Endothelial cell of umbilical vein (primary cell): Measurements from ENCODE around the gene DCLK1. TPM values are rescaled to one million over a fixed set of nuclear protein-coding genes. Genes with fewer than 3 reads are reported as not detected.

ENCODE experiments used
- BruUV-seq: library from RNA; stranded (reverse); fragments of 400-500 nt; replicated peaks from 2 replicates; lab custom pipeline; 2021; lab: Mats Ljungman, UMichigan
- CTCF ChIA-PET: fragments of 300-600, 350-600 bp; sonication (Branson Sonifier 250); formaldehyde crosslinking; loops from one replicate; lab custom pipeline; 2021; ENCODE audit warnings: antibody characterized with exemption, inconsistent platforms; lab: Charles Lee
- POLR2A ChIA-PET: fragments of 300-600, 350-600 bp; sonication (Branson Sonifier 250); formaldehyde crosslinking; loops from one replicate; lab custom pipeline; 2021; ENCODE audit warnings: antibody characterized with exemption, inconsistent platforms; lab: Charles Lee
- DNase-seq: peaks from one replicate; pipeline ENCODE4 v3.0.0-alpha.2; 2011; ENCODE audit warnings: low read depth, low spot score
- FAIRE-seq: peaks from 2 replicates; lab custom pipeline; 2011; peaks lifted over from hg19 to GRCh38; lab: Jason Lieb, UNC
- H2AFZ ChIP-seq: 2 replicates; pipeline ENCODE4 v1.6.0; 2012; ENCODE audit warnings: low read depth, low read length, control low read depth, inconsistent platforms
- H3K27ac ChIP-seq: 2 replicates; pipeline ENCODE4 v1.5.1; 2011; ENCODE audit warnings: low read depth, mild to moderate bottlenecking, control low read depth, low read length, moderate library complexity; ENCODE audit not compliant: insufficient read depth
- H3K27me3 ChIP-seq, 2 experiments: 2 replicates each; pipeline versions ENCODE4 v1.6.0 to v1.6.1; 2011; ENCODE audit warnings: low read length in 2 of 2, mixed read lengths in 1 of 2; ENCODE audit not compliant: control insufficient read depth in 2 of 2, insufficient read depth in 2 of 2
- H3K36me3 ChIP-seq, 2 experiments: 2 replicates in 1 of 2; 3 replicates in 1 of 2; pipeline ENCODE4 v1.5.1; 2011; ENCODE audit warnings: low read length in 2 of 2, mild to moderate bottlenecking in 1 of 2, moderate library complexity in 1 of 2; ENCODE audit not compliant: control insufficient read depth in 2 of 2, insufficient read depth in 2 of 2; ENCODE audit errors: extremely low read depth in 1 of 2
- H3K4me1 ChIP-seq: 3 replicates; pipeline ENCODE4 v1.5.1; 2011; ENCODE audit warnings: mild to moderate bottlenecking, low read length; ENCODE audit not compliant: control insufficient read depth, insufficient read depth; ENCODE audit errors: extremely low read depth
- H3K4me2 ChIP-seq: 2 replicates; pipeline ENCODE4 v1.6.1; 2011; ENCODE audit warnings: low read length, control low read depth, mixed read lengths; ENCODE audit not compliant: insufficient read depth
- H3K4me3 ChIP-seq, 3 experiments: fragments of 200-600 bp in 1 of 3; sonication (generic), shearing (Covaris generic) in 1 of 3; replicated peaks in 1 of 3; 2 replicates each; pipeline ENCODE4 v1.5.1; 2011 to 2016; ENCODE audit warnings: control low read depth in 3 of 3, low read length in 3 of 3, mild to moderate bottlenecking in 2 of 3, inconsistent platforms in 1 of 3, low read depth in 1 of 3, moderate library complexity in 1 of 3; ENCODE audit not compliant: insufficient read depth in 1 of 3
- H3K79me2 ChIP-seq: 2 replicates; pipeline ENCODE4 v1.6.0; 2012; ENCODE audit warnings: low read length, inconsistent platforms; ENCODE audit not compliant: control insufficient read depth, insufficient read depth
- H3K9ac ChIP-seq: replicated peaks from 2 replicates; pipeline ENCODE3; 2011; ENCODE audit warnings: low read length, control low read depth; ENCODE audit not compliant: insufficient read depth; ENCODE audit errors: extremely low read depth
- H3K9me1 ChIP-seq: replicated peaks from 3 replicates; pipeline ENCODE4 v1.6.0; 2011; ENCODE audit warnings: mild to moderate bottlenecking, low read length; ENCODE audit not compliant: control insufficient read depth, insufficient read depth; ENCODE audit errors: extremely low read depth
- H3K9me3 ChIP-seq: replicated peaks from 2 replicates; pipeline ENCODE4 v1.5.1; 2012; ENCODE audit warnings: low read length, inconsistent platforms; ENCODE audit not compliant: control insufficient read depth, insufficient read depth
- H4K20me1 ChIP-seq: replicated peaks from 2 replicates; pipeline ENCODE3; 2011; ENCODE audit warnings: mild to moderate bottlenecking, low read length; ENCODE audit not compliant: control insufficient read depth, insufficient read depth; ENCODE audit errors: extremely low read depth
- CTCF ChIP-seq, 2 donors: IDR thresholded peaks; 1 replicate in 1 of 2; 2 replicates in 1 of 2; pipeline ENCODE4 v1.5.1; 2011; ENCODE audit warnings: low read length in 2 of 2, mild to moderate bottlenecking in 2 of 2, moderate library complexity in 2 of 2, control low read depth in 1 of 2, inconsistent platforms in 1 of 2, low read depth in 1 of 2; ENCODE audit not compliant: insufficient read depth in 1 of 2; ENCODE audit errors: extremely low read depth in 1 of 2
- EZH2 ChIP-seq: IDR thresholded peaks from 2 replicates; pipeline ENCODE4 v1.6.1; 2012; ENCODE audit warnings: borderline replicate concordance, low read depth, mild to moderate bottlenecking, moderate library complexity, low read length, inconsistent platforms; ENCODE audit not compliant: severe bottlenecking
- FOS ChIP-seq: IDR thresholded peaks from 2 replicates; pipeline ENCODE4 v1.6.1; 2011; ENCODE audit warnings: mild to moderate bottlenecking, low read length, moderate library complexity, borderline replicate concordance; ENCODE audit not compliant: insufficient read depth
- GATA2 ChIP-seq: IDR thresholded peaks from 2 replicates; pipeline ENCODE4 v1.7.0; 2011; ENCODE audit warnings: low read depth, mild to moderate bottlenecking, moderate library complexity, mixed read lengths, low read length; ENCODE audit not compliant: insufficient read length, insufficient read depth
- JUN ChIP-seq: IDR thresholded peaks from 2 replicates; pipeline ENCODE4 v1.6.1; 2011; ENCODE audit warnings: borderline replicate concordance, low read depth; ENCODE audit not compliant: insufficient read length, insufficient read depth
- MYC ChIP-seq: IDR thresholded peaks from one replicate; pipeline ENCODE4 v1.6.1; 2011; ENCODE audit warnings: mild to moderate bottlenecking, low read depth, low read length
- POLR2A ChIP-seq: IDR thresholded peaks from 2 replicates; pipeline ENCODE4 v1.6.1; 2012; ENCODE audit warnings: low read depth, mild to moderate bottlenecking, control low read depth, low read length
- POLR2AphosphoS5 ChIP-seq: IDR thresholded peaks from 2 replicates; pipeline ENCODE4 v1.6.1; 2012; ENCODE audit warnings: low read depth, mild to moderate bottlenecking, control low read depth, low read length, moderate library complexity; ENCODE audit not compliant: insufficient read depth
- dilution Hi-C: fragments of 300-500 bp; cut with MboI; formaldehyde crosslinking; loops from one replicate; pipeline ENCODE4 v1.15.0; 2019; ENCODE audit warnings: low sequenced_read_pairs; ENCODE audit not compliant: extremely low pct_ligation_motif_present
- intact Hi-C: fragments of 100-400 bp; cut with micrococcal nuclease; formaldehyde crosslinking; loops from one replicate; pipeline ENCODE4 v1.10.0; 2022
- polyA plus RNA-seq, 4 experiments: library from polyadenylated mRNA; depleted of rRNA in 3 of 4; stranded (reverse) in 3 of 4; unstranded in 1 of 4; fragments of >200 nt; gene quantifications; 2 replicates each; pipeline versions ENCODE4 v1.2.1 to v1.2.3, GENCODE V29; 2011 to 2012; ENCODE audit warnings: missing spikeins in 1 of 4
- total RNA-seq: library from RNA; stranded (reverse); gene quantifications from 2 replicates; pipeline ENCODE4 v1.2.3, GENCODE V29; 2021
- TF ChIP-seq, protein P1 (sequence below): IDR thresholded peaks from 2 replicates; pipeline ENCODE4 v1.6.1; 2011; ENCODE audit not compliant: insufficient read depth, insufficient read length

Gene DCLK1
- total and polyA plus RNA-seq, 2 donors (not counting 3 experiments of a cell fraction or from before 2014, with no cell fraction given): 0.28 to 3.9 TPM

DNA sequence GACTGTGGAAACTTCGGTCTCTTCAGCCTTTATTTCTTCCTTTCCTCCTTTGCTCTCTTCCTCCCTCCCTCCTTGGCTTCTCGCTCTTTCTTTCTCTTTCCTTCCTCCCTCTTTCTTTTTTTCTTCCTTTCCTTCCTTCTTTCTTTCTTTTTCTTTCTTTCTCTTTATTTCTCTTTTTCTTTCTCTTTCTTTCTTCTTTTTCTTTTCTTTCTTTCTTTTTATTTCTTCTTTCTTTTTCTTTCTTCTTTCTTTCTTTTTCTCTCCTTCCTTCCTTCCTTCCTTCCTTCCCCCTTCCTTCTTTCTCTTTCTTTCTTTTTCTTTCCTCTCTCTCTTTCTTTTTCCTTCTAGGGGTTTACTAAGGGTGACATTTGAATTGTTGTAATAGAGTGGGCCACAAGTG is 364.5 kb downstream of the DCLK1 start:
- CTCF ChIA-PET: interaction anchor here (2.4 kb wide), 1 partner anchor 22 kb away, joined by 12 read pairs; no protein-coding TSS in a partner anchor
- intact Hi-C loops (no loop called here), dilution Hi-C loops (no loop called here)
- Histone ChIP-seq H3K4me2 (no peak overlapping the region), H3K9ac (no peak overlapping the region), H3K79me2 (no peaks in the 10 kb centered on the region), H3K36me3 (no peaks in the 10 kb centered on the region), H3K9me3 (no peaks in the 10 kb centered on the region), H3K9me1 (no peaks in the 10 kb centered on the region), H3K27ac (no peak overlapping the region), H4K20me1 (no peaks in the 10 kb centered on the region), H3K27me3 (no peaks in the 10 kb centered on the region), H2AFZ (no peak overlapping the region), H3K4me3 (no peak overlapping the region), H3K4me1 (no peaks in the 10 kb centered on the region)
- FAIRE-seq (no peak), DNase-seq (no peak)
- TF ChIP-seq MYC: no peak
- TF ChIP-seq FOS: no peak
- no peak for TF ChIP-seq GATA2
- no peak for TF ChIP-seq POLR2A
- TF ChIP-seq CTCF (IDR thresholded peaks at IDR 0.05; ENCODE audit: extremely low read depth in 1 of 2, insufficient read depth in 1 of 2, low read depth in 1 of 2, low read length in 2 of 2): no peak
- BruUV-seq: no TSS peak
- POLR2A ChIA-PET: no interaction called here

DNA sequence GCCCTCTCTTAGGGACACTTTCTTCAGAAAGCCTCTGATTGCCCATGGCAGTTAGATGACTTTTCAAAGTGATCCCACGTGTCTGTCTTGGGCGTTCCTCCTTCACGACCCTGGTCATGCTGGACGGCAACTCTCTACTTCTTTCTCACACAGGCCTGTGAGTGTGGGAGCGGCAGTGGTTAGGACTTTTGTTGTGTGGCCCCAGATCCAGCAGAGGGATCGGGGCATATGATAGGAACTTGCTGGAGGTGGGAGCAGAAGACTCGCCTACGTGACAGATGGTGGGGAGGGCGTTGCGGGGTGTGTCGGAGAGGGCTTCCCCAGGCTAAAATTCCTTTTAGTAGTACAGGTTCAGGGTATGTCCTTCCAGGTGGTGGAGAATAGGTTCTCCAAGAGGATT is 365.2 kb downstream of the DCLK1 start:
- no peaks in the 10 kb centered on the region for H3K36me3 ChIP-seq
- H3K27me3 ChIP-seq: no peaks in the 10 kb centered on the region
- H3K79me2 ChIP-seq: no peaks in the 10 kb centered on the region
- dilution Hi-C loops (no loop called here), intact Hi-C loops (no loop called here)
- H3K4me3 ChIP-seq: no peak overlapping the region
- BruUV-seq: no TSS peak
- H3K27ac ChIP-seq: no peak overlapping the region
- DNase-seq (no peak), FAIRE-seq (no peak)
- H3K4me2 ChIP-seq: no peak overlapping the region
- TF ChIP-seq POLR2AphosphoS5 (no peak), JUN (no peak), GATA2 (no peak), FOS (no peak), EZH2 (no peak), POLR2A (no peak), MYC (no peak), CTCF (IDR thresholded peaks at IDR 0.05; ENCODE audit: extremely low read depth in 1 of 2, insufficient read depth in 1 of 2, low read depth in 1 of 2, low read length in 2 of 2) (no peak)
- TF ChIP-seq, protein P1, sequence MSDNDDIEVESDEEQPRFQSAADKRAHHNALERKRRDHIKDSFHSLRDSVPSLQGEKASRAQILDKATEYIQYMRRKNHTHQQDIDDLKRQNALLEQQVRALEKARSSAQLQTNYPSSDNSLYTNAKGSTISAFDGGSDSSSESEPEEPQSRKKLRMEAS: no peak
- POLR2A ChIA-PET: no interaction called here
- H3K9me3 ChIP-seq: no peaks in the 10 kb centered on the region
- no peak overlapping the region for H3K9ac ChIP-seq
- H4K20me1 ChIP-seq: no peaks in the 10 kb centered on the region
- no peaks in the 10 kb centered on the region for H3K9me1 ChIP-seq
- H3K4me1 ChIP-seq: no peaks in the 10 kb centered on the region
- no peak overlapping the region for H2AFZ ChIP-seq
- CTCF ChIA-PET: interaction anchor here (1.8 kb wide), 1 partner anchor 23 kb away, joined by 9 read pairs; no protein-coding TSS in a partner anchor
